HG03457 (cell line): ENCODE data around the gene DHRS13.
"Not testable (repeated sequence)": the region's sequence is repeated elsewhere in the genome, so short reads cannot be mapped to it uniquely, and the experiment has no call there.

Source experiments
- ATAC-seq: cut with Tn5 transposase; IDR thresholded peaks from one replicate; pipeline ENCODE4 v1.9.1; 2021; ENCODE audit warnings: moderate number of reproducible peaks; ENCODE audit not compliant: unreplicated experiment

DHRS13 gene

DNA sequence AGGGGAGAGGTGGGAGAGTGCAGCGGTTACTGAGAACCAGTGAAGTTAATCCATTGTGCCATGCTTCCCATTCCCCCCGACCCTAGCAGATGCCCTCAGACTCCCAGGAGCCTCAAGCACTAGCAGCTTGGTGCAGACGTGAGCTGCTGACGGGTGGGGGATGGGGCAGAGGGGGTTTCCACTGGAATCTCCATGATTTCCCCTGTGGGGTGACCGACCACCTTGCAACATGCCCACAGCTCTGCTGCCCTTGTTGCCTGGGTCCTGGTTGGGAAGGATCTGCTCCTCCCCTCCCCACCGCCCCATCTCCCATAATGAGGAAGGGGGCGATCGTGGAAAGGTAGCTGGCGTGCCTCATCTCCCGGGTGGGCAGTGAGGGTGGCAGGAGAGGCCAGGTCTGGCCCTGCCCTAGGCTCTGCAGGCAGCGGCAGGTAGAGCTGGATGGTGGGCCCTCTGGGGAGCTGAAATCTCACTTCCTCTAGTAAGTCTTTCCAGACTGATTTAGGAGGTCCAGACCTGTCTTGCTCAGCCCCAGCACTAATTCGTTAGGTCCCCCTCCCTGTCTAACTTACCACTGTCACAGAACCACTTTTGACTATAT, 14.9 kb downstream of the DHRS13 start:
- no peak for ATAC-seq

DNA sequence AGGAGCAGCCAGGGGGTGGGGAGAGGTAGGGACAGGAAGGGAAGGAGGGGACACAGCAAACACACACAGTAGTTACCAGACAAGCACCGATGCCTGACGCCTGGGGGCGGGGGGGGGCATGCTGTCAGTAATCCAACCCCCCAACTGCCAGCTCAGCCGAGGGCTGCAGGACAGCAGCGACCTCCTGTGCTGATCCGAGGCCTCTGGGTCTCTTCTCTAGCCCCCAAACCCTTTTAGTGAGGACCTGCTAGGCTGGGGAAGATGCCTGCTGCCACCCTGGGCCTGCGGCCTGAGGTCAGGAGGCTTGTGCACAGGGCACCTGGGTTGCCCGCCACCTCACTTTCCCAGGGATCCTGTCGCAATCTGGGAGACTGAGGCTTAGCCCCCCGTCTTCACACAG, 16.9 kb downstream of the DHRS13 start:
- no peak for ATAC-seq

DNA sequence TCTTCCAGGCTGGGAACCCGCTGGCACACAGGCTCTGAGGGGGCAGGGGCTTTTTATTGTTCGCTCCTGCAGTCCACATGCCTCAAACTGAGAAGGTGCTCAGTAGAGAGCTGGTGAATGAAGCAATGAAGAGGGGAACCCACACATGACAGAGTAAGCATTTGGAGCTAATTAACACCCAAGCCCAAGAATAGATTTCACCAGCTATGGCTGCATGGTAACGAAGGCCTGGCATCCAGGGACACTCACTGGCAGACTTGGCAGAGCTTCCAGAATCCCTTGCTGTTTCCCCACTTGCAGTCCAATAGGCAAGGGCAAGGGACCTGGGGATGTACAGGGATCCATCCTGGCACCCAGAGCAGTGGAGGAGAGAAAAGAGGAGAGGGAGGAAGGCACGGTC, 17.5 kb downstream of the DHRS13 start:
- ATAC-seq = no peak

- no peak for ATAC-seq
These were observed 18.7 kb downstream of the DHRS13 start for GRCh38 chr17:28883967-28884702.

GRCh38 chr17:28882154-28882895, 20.6 kb downstream of the DHRS13 start:
- ATAC-seq = no peak

DNA sequence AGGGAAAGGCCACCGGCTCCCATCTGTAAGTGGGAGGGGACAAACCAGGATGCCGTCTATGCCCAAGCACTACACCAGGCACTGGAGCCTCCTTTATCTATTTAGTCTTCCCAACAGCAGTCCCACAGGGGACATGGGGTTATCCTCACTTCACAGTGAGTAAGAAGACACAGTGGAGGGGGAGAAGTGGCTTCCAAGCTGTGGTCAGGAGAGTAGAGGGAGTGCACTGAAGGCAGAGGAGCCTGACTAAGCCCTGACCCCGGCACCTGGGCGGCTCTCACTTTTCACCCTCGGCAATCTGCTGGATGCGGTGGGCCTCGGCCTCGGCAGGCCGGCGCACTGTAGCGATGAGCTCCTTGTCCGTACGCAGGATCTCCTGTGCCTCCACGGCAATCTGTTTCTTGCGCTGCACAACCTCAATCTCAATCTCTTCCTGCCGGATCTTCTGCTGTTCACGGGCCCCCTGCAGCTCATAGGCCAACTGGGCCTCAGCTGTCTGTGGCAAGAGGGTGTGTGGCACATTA, 21.3 kb downstream of the DHRS13 start:
- ATAC-seq = no peak

GRCh38 chr17:28880572-28880945, 22.3 kb downstream of the DHRS13 start:
- no peak for ATAC-seq

- no peak for ATAC-seq
These were observed 22.9 kb downstream of the DHRS13 start for GRCh38 chr17:28879886-28880571.

DNA sequence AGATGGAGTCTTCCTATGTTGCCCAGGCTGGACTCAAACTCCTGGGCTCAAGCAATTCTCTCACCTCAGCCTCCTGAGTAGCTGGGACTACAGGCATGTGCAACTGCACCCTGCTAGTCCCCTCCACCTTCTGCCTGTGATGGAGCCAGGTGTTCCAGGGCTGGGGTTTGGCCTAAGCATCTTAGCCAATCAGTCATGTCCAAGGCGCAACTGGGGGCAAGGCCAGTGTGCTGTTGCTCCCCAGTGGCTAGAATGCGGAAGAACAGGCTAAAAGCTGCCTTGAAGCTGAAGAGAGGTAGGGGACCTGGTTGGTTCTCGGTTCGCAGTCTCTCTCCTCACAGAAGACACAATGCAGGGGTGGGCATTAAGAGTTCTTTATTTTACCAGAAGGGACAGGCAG, 23.9 kb downstream of the DHRS13 start:
- no peak for ATAC-seq

GRCh38 chr17:28878158-28878910, 24.5 kb downstream of the DHRS13 start:
- ATAC-seq = no peak

- not testable (repeated sequence) for ATAC-seq
These were observed 25.6 kb downstream of the DHRS13 start for GRCh38 chr17:28877150-28877711.

DNA sequence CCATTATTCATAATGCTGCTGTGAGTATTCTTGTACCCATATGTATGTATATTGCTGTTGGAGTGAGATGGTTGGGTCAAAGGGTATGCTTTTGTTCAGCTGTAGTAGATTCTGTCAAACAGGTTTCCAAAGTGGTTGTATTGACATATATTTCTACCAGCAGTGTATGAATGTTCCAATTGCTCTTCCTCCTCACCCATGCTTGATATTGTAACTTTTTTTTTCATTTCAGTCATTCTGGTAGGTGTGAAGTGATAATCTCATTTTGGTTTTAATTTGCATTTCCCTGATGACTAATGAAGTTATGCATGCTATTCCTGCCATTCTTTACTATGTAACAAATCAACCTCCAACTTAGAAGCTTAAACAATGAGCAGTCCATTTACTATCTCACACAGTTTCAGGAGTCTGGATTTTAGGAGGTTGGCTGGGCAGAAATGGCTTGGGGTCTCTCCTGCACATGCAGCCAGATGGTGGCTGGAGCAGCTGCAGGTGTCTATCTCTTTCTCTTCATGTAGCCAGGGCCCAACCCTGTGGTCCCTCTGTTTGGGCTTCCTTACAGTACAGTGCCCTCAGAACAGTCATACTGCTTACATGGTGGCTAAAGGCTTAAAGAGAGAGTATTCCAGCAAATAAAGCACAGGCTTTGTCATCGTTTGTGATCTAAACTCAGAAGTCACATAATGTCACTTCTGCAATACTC, 26.9 kb downstream of the DHRS13 start:
- no peak for ATAC-seq

DNA sequence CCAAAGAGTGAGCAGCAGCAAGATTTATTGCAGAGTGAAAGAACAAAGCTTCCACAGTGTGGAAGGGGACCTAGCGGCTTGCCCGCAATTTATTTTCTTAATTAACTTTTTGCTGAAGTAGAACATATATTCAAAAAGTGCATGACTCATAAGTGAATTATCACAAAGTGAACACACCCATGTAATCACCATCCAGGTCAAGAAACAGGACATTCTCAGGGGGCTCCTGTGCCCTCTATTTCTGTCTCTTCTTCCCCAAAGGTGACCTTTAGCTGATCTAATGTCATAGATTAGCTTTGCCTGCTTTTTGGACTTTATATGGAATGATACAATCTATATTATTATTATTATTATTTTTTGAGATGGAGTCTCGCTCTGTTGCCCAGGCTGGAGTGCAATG, 28.1 kb downstream of the DHRS13 start:
- ATAC-seq = no peak

DNA sequence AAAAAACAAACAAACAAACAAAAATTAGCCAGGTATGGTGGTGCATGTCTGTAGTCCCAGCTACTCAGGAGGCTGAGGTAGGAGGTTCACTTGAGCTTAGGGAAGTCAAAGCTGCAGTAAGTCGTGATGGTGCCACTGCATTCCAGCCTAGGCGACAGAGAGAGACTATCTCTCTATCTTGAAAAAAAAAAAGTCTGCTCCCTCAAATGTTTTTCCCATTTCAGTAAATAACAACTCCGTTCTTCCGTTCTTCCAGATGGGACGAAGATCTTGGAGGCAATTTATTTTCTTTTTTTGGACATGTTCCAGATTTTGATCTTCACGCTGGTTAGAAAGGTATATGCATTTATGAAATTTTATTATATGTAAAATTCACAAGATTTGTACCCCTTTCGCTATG, 29.0 kb downstream of the DHRS13 start:
- ATAC-seq = no peak

DNA sequence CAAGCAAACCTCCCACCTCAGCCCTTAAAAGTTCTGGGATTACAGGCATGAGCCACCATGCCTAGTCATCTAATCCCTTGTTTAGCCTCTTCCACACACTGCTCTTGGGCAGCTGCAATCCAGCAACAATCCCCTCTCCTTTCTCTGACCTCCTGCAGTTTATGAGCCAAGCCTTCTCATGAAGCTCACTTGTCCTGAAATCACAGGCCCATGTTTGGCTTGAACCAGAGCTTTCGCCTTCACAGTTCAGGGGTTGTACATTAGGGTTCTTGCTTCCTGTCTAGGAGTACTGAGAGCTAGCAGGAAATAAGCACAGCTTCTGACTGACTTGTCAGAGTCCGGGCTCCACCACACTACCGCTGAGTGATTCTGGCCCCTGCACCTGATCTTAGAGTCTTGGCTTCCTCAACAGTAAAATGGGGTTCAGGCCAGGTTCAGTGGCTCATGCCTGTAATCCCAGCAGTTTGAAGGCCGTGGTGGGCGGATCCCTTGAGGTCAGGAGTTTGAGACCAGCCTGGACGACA, 31.8 kb downstream of the DHRS13 start:
- ATAC-seq = no peak

- ATAC-seq = no peak
These were observed 35.6 kb downstream of the DHRS13 start for GRCh38 chr17:28867276-28867675.

- no peak for ATAC-seq
These were observed 36.7 kb downstream of the DHRS13 start for GRCh38 chr17:28865946-28866752.

DNA sequence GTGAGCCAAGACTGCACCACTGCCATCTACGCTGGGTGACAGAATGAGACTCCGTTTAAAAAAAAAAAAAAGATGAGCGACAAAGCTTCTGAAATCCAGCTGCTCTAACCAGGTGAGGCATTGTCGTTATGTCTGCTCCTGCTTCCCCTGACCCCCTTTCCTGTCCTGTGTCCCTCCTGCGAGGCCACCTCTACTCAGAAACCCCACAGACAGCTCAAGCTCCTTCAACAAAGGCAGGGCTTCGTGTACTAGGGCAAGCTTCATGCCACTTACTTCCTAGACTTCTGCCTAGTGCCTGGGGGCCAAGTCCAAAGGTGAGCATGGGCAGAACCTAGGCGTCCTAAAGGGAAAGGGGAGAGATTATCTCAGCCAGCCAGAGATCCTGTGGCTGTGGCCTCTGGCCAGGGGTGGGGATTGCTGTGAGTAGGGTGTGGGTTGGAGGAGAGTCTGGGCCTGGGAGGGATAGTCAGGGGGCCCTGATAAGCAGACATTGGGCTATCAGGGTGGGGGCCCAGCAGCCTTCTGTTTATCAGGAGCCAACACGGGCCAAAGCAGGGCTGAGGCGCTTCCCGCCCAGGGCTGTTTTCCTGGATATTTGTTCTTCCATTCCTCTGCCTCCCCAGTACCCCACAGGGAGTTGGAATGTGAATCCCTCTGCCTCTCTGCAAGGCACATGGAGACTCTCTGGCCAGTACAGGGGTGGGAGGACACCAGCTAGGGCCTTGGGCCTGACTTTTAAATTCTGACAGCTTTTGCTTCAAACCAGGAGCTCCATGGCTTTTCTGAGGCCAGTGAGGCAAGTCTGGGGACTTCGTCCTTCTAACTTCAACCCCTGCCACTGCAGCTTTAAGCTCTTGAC, 37.7 kb downstream of the DHRS13 start:
- ATAC-seq = no peak
